Uterus (tissue), 4 donors: ENCODE data around the gene PROK2. TPM values are rescaled to one million over a fixed set of nuclear protein-coding genes. Genes with fewer than 3 reads are reported as not detected.

Source experiments
- DNase-seq, 2 donors: peaks; one replicate each; pipeline ENCODE4 v3.0.0-alpha.2; 2019 to 2020
- H3K27ac ChIP-seq, 2 donors: fragments of 200-600 bp; sonication (generic); 1 replicate in 1 of 2; 2 replicates in 1 of 2; pipeline ENCODE4 v1.5.1; 2016 to 2018
- H3K27me3 ChIP-seq, 2 donors: fragments of 200-600 bp; sonication (generic); one replicate each; pipeline ENCODE4 v1.5.1; 2018 to 2019; ENCODE audit warnings: control low read depth in 1 of 2
- H3K36me3 ChIP-seq, 2 donors: fragments of 200-600 bp; sonication (generic); one replicate each; pipeline ENCODE4 v1.5.1; 2019; ENCODE audit warnings: control low read depth in 1 of 2
- H3K4me1 ChIP-seq, 2 donors: fragments of 200-600 bp; sonication (generic); one replicate each; pipeline ENCODE4 v1.5.1; 2018 to 2019; ENCODE audit warnings: control low read depth in 1 of 2
- H3K4me3 ChIP-seq, 2 donors: fragments of 200-600 bp; sonication (generic); 1 replicate in 1 of 2; 2 replicates in 1 of 2; pipeline ENCODE4 v1.5.1; 2018 to 2019; ENCODE audit warnings: mild to moderate bottlenecking in 1 of 2
- H3K9me3 ChIP-seq, 2 donors: fragments of 200-600 bp; sonication (generic); one replicate each; pipeline ENCODE4 v1.5.1; 2019; ENCODE audit warnings: control low read depth in 1 of 2
- CTCF ChIP-seq, 4 experiments: fragments of 200-600 bp in 2 of 4; fragments of 450-650 bp in 2 of 4; sonication (generic) in 2 of 4; IDR thresholded peaks; one replicate each; pipeline ENCODE4 v1.5.1; 2016 to 2019; ENCODE audit warnings: antibody characterized with exemption in 4 of 4, mild to moderate bottlenecking in 2 of 4, moderate library complexity in 1 of 4
- POLR2A ChIP-seq, 2 donors: fragments of 450-650 bp; IDR thresholded peaks; one replicate each; pipeline ENCODE4 v1.6.1; 2016; ENCODE audit warnings: antibody characterized with exemption in 2 of 2, mild to moderate bottlenecking in 1 of 2, moderate library complexity in 1 of 2
- intact Hi-C: fragments of 100-400 bp; cut with DNase I; formaldehyde crosslinking; loops from one replicate; pipeline ENCODE4 v1.15.1; 2023; ENCODE audit warnings: low total_unique reads
- total RNA-seq, 4 donors: library from RNA; depleted of rRNA in 3 of 4; stranded (reverse); fragments of >200 nt in 3 of 4; gene quantifications; one replicate each; pipeline versions ENCODE4 v1.1.0 to v1.2.4, GENCODE V29; 2014 to 2023
- donor health status: DM: yes; HTN: yes; CAD: no.

PROK2 gene
- total RNA-seq, 4 donors from 2014 or later: not detected

- H3K4me3 ChIP-seq: no peak overlapping the region
- no peaks in the 10 kb centered on the region for H3K36me3 ChIP-seq
- TF ChIP-seq POLR2A (IDR thresholded peaks at IDR 0.05): no peak
- TF ChIP-seq CTCF (IDR thresholded peaks at IDR 0.05): no peak
- no peaks in the 10 kb centered on the region for H3K9me3 ChIP-seq
- intact Hi-C loops: no loop called here
- no peak for DNase-seq
- H3K4me1 ChIP-seq: no peaks in the 10 kb centered on the region
- H3K27ac ChIP-seq: no peak overlapping the region
- H3K27me3 ChIP-seq: no peaks in the 10 kb centered on the region
These were observed 33.3 kb downstream of the PROK2 start for GRCh38 chr3:71751602-71752001.

GRCh38 chr3:71744738-71745137 is 40.2 kb downstream of the PROK2 start:
- peaks cover 0 to 24% of the 10 kb centered on the region in 2 donors for H3K9me3 ChIP-seq
- H3K4me1 ChIP-seq: no peaks in the 10 kb centered on the region
- intact Hi-C loops: no loop called here

GRCh38 chr3:71742621-71743020 is 42.3 kb downstream of the PROK2 start:
- Histone ChIP-seq H3K27ac (no peak overlapping the region), H3K4me1 (no peaks in the 10 kb centered on the region), H3K4me3 (no peak overlapping the region), H3K36me3 (no peaks in the 10 kb centered on the region), H3K27me3 (no peaks in the 10 kb centered on the region), H3K9me3 (peaks cover 0 to 24% of the 10 kb centered on the region in 2 donors)
- DNase-seq: no peak
- TF ChIP-seq POLR2A (IDR thresholded peaks at IDR 0.05): no peak
- intact Hi-C loops: no loop called here

More at GRCh38 chr3:71744738-71745137, 40.2 kb downstream of the PROK2 start:
- DNase-seq: no peak
- H3K27me3 ChIP-seq: no peaks in the 10 kb centered on the region
- no peak for TF ChIP-seq CTCF (IDR thresholded peaks at IDR 0.05)
- no peak for TF ChIP-seq POLR2A (IDR thresholded peaks at IDR 0.05)
- H3K4me3 ChIP-seq: no peak overlapping the region
- H3K27ac ChIP-seq: no peak overlapping the region
- H3K36me3 ChIP-seq: no peaks in the 10 kb centered on the region

- intact Hi-C loops: no loop called here
These were observed 50.1 kb downstream of the PROK2 start for GRCh38 chr3:71734881-71735280.

GRCh38 chr3:71733319-71733718 is 51.6 kb downstream of the PROK2 start:
- Histone ChIP-seq H3K4me1 (no peaks in the 10 kb centered on the region), H3K27ac (no peak overlapping the region), H3K27me3 (no peaks in the 10 kb centered on the region), H3K4me3 (no peak overlapping the region), H3K9me3 (no peaks in the 10 kb centered on the region), H3K36me3 (no peaks in the 10 kb centered on the region)
- TF ChIP-seq CTCF (IDR thresholded peaks at IDR 0.05) (no peak), POLR2A (IDR thresholded peaks at IDR 0.05) (no peak)
- intact Hi-C loops: no loop called here
- DNase-seq: no peak

More at GRCh38 chr3:71734881-71735280, 50.1 kb downstream of the PROK2 start:
- no peaks in the 10 kb centered on the region for H3K9me3 ChIP-seq
- H3K4me1 ChIP-seq: no peaks in the 10 kb centered on the region
- H3K36me3 ChIP-seq: no peaks in the 10 kb centered on the region
- H3K27ac ChIP-seq: no peak overlapping the region
- TF ChIP-seq POLR2A (IDR thresholded peaks at IDR 0.05) (no peak), CTCF (IDR thresholded peaks at IDR 0.05) (no peak)
- no peaks in the 10 kb centered on the region for H3K27me3 ChIP-seq
- no peak for DNase-seq
- no peak overlapping the region for H3K4me3 ChIP-seq

- Histone ChIP-seq H3K4me3 (no peak overlapping the region), H3K4me1 (no peaks in the 10 kb centered on the region), H3K9me3 (no peaks in the 10 kb centered on the region), H3K27me3 (no peaks in the 10 kb centered on the region), H3K27ac (no peak overlapping the region), H3K36me3 (no peaks in the 10 kb centered on the region)
- TF ChIP-seq POLR2A (IDR thresholded peaks at IDR 0.05) (no peak), CTCF (IDR thresholded peaks at IDR 0.05) (no peak)
- intact Hi-C loops: no loop called here
- no peak for DNase-seq
These were observed 52.3 kb downstream of the PROK2 start for GRCh38 chr3:71732637-71733036.
